Rectal smooth muscle tissue (tissue), 1 donor: ENCODE results near the gene NBPF12.
"Not testable (repeated sequence)": the region's sequence is repeated elsewhere in the genome, so short reads cannot be mapped to it uniquely, and the experiment has no call there.

Experiments
- H3K27ac ChIP-seq: one replicate; pipeline ENCODE4 v1.7.0; 2013; ENCODE audit warnings: low read depth, low read length, inconsistent platforms
- H3K27me3 ChIP-seq: one replicate; pipeline ENCODE4 v1.7.0; 2013; ENCODE audit warnings: low read length; ENCODE audit not compliant: control insufficient read depth, insufficient read depth
- H3K36me3 ChIP-seq: one replicate; pipeline ENCODE4 v1.7.0; 2013; ENCODE audit warnings: low read length; ENCODE audit not compliant: control insufficient read depth, insufficient read depth
- H3K4me1 ChIP-seq: one replicate; pipeline ENCODE4 v1.7.0; 2013; ENCODE audit warnings: low read length; ENCODE audit not compliant: control insufficient read depth, insufficient read depth
- H3K4me3 ChIP-seq: one replicate; pipeline ENCODE4 v1.7.0; 2013; ENCODE audit warnings: low read length
- H3K9ac ChIP-seq: one replicate; pipeline ENCODE4 v1.7.0; 2013; ENCODE audit warnings: low read length

NBPF12 gene

GRCh38 chr1:146938242-146938902, at the start of gene NBPF12:
Gene NBPF12 (plus strand): TSS chr1:146938324. CDS start chr1:146960144, 21,820 bp downstream.
- not testable (repeated sequence) for H3K36me3 ChIP-seq, H3K27me3 ChIP-seq, H3K4me1 ChIP-seq
- Histone ChIP-seq H3K9ac (peak within 1 kb of the TSS; percentile 40), H3K27ac (peak within 1 kb of the TSS; percentile 68), H3K4me3 (peak within 1 kb of the TSS; percentile 80)

- not testable (repeated sequence) for H3K27me3 ChIP-seq, H3K4me1 ChIP-seq, H3K4me3 ChIP-seq, H3K36me3 ChIP-seq, H3K27ac ChIP-seq, H3K9ac ChIP-seq
Observed at GRCh38 chr1:146891355-146891754, 46.8 kb upstream of the NBPF12 start.

GRCh38 chr1:146892331-146892730, 45.8 kb upstream of the NBPF12 start:
- not testable (repeated sequence) for H3K36me3 ChIP-seq, H3K9ac ChIP-seq, H3K4me1 ChIP-seq, H3K27ac ChIP-seq, H3K4me3 ChIP-seq, H3K27me3 ChIP-seq

- not testable (repeated sequence) for H3K4me1 ChIP-seq, H3K4me3 ChIP-seq, H3K27ac ChIP-seq, H3K36me3 ChIP-seq, H3K9ac ChIP-seq, H3K27me3 ChIP-seq
Observed at GRCh38 chr1:146907565-146908261, 30.4 kb upstream of the NBPF12 start.

- H3K4me3 ChIP-seq, H3K9ac ChIP-seq, H3K27me3 ChIP-seq, H3K4me1 ChIP-seq, H3K27ac ChIP-seq, H3K36me3 ChIP-seq: not testable (repeated sequence)
Observed at GRCh38 chr1:146912975-146913374, 25.1 kb upstream of the NBPF12 start.

GRCh38 chr1:146920811-146921210, 17.3 kb upstream of the NBPF12 start:
- not testable (repeated sequence) for H3K9ac ChIP-seq, H3K27ac ChIP-seq, H3K36me3 ChIP-seq, H3K27me3 ChIP-seq, H3K4me3 ChIP-seq, H3K4me1 ChIP-seq

- H3K36me3 ChIP-seq, H3K4me3 ChIP-seq, H3K9ac ChIP-seq, H3K27ac ChIP-seq, H3K4me1 ChIP-seq, H3K27me3 ChIP-seq: not testable (repeated sequence)
Observed at GRCh38 chr1:146922614-146923013, 15.5 kb upstream of the NBPF12 start.

GRCh38 chr1:146924106-146924505, 14.0 kb upstream of the NBPF12 start:
- H3K36me3 ChIP-seq, H3K4me1 ChIP-seq, H3K27ac ChIP-seq, H3K4me3 ChIP-seq, H3K27me3 ChIP-seq, H3K9ac ChIP-seq: not testable (repeated sequence)

GRCh38 chr1:146926413-146926812, 11.7 kb upstream of the NBPF12 start:
- H3K4me3 ChIP-seq, H3K27me3 ChIP-seq, H3K9ac ChIP-seq, H3K4me1 ChIP-seq, H3K36me3 ChIP-seq, H3K27ac ChIP-seq: not testable (repeated sequence)

GRCh38 chr1:146930225-146930624, 7.9 kb upstream of the NBPF12 start:
- not testable (repeated sequence) for H3K4me1 ChIP-seq, H3K36me3 ChIP-seq, H3K9ac ChIP-seq, H3K27me3 ChIP-seq, H3K27ac ChIP-seq, H3K4me3 ChIP-seq

- not testable (repeated sequence) for H3K4me3 ChIP-seq, H3K27me3 ChIP-seq, H3K36me3 ChIP-seq, H3K9ac ChIP-seq, H3K27ac ChIP-seq, H3K4me1 ChIP-seq
Observed at GRCh38 chr1:146934390-146935223, 3.5 kb upstream of the NBPF12 start.

- H3K36me3 ChIP-seq, H3K4me1 ChIP-seq, H3K27me3 ChIP-seq, H3K9ac ChIP-seq, H3K4me3 ChIP-seq, H3K27ac ChIP-seq: not testable (repeated sequence)
Observed at GRCh38 chr1:146937462-146937861, 662 bp upstream of the NBPF12 start.
